HepG2 (cell line): ENCODE data around the gene SOCS1. TPM values are rescaled to one million over a fixed set of nuclear protein-coding genes. Genes with fewer than 3 reads are reported as not detected.

Experiments
- ELF1 ChIP-seq: sonication (generic); formaldehyde crosslinking; IDR thresholded peaks from 2 replicates; pipeline ENCODE4 v1.4.0; 2020; ENCODE audit warnings: missing genetic modification reagents
- FOXJ3 ChIP-seq: sonication (generic); formaldehyde crosslinking; IDR thresholded peaks from 2 replicates; pipeline ENCODE4 v1.4.0; 2020; ENCODE audit warnings: missing genetic modification reagents, mild to moderate bottlenecking, borderline replicate concordance
- HOXA7 ChIP-seq: sonication (generic); formaldehyde crosslinking; IDR thresholded peaks from 2 replicates; pipeline ENCODE4 v1.8.1; 2022; ENCODE audit warnings: mild to moderate bottlenecking, missing genetic modification reagents, moderate library complexity
- IKZF4 ChIP-seq: sonication (generic); formaldehyde crosslinking; IDR thresholded peaks from 2 replicates; pipeline ENCODE4 v1.5.1; 2020; ENCODE audit warnings: borderline replicate concordance, mild to moderate bottlenecking, low read depth, missing genetic modification reagents; ENCODE audit errors: not compliant biosample characterization
- KLF9 ChIP-seq: IDR thresholded peaks from 2 replicates; pipeline ENCODE4 v1.6.1; 2016; ENCODE audit warnings: low read depth
- MXI1 ChIP-seq: IDR thresholded peaks from 3 replicates; pipeline ENCODE4 v1.6.1; 2012; ENCODE audit warnings: low read depth, low read length, inconsistent platforms, borderline replicate concordance
- PHF20 ChIP-seq: sonication (generic); formaldehyde crosslinking; IDR thresholded peaks from 2 replicates; pipeline ENCODE4 v1.5.0; 2020; ENCODE audit warnings: mild to moderate bottlenecking, missing genetic modification reagents
- POLR2AphosphoS2 ChIP-seq: IDR thresholded peaks from 2 replicates; pipeline ENCODE4 v1.6.1; 2011; ENCODE audit warnings: low read depth, low read length, improper control_type of control experiment
- RBM22 ChIP-seq: fragments of 200-400 bp; formaldehyde crosslinking; optimal IDR thresholded peaks from 2 replicates; pipeline ENCODE3; 2017; ENCODE audit warnings: mild to moderate bottlenecking, low read length, moderate library complexity
- ZBTB7B ChIP-seq: sonication (generic); formaldehyde crosslinking; IDR thresholded peaks from 2 replicates; pipeline ENCODE4 v1.4.0; 2020; ENCODE audit warnings: missing genetic modification reagents
- ZKSCAN5 ChIP-seq: sonication (generic); formaldehyde crosslinking; IDR thresholded peaks from 2 replicates; pipeline ENCODE4 v1.5.1; 2020; ENCODE audit warnings: mild to moderate bottlenecking, missing genetic modification reagents
- ZNF224 ChIP-seq: sonication (generic); formaldehyde crosslinking; IDR thresholded peaks from 2 replicates; pipeline ENCODE4 v1.5.0; 2020; ENCODE audit warnings: mild to moderate bottlenecking, missing genetic modification reagents
- ZNF430 ChIP-seq: sonication (generic); formaldehyde crosslinking; IDR thresholded peaks from 2 replicates; pipeline ENCODE4 v1.9.0; 2021; ENCODE audit warnings: mild to moderate bottlenecking, missing genetic modification reagents
- ZNF776 ChIP-seq: sonication (generic); formaldehyde crosslinking; IDR thresholded peaks from 2 replicates; pipeline ENCODE4 v1.4.0; 2020; ENCODE audit warnings: mild to moderate bottlenecking, missing genetic modification reagents
- ZNF788 ChIP-seq: sonication (generic); formaldehyde crosslinking; IDR thresholded peaks from 2 replicates; pipeline ENCODE4 v1.5.0; 2020; ENCODE audit warnings: mild to moderate bottlenecking, missing genetic modification reagents, borderline replicate concordance
- ZNF83 ChIP-seq: sonication (generic); formaldehyde crosslinking; IDR thresholded peaks from 2 replicates; pipeline ENCODE4 v1.4.0; 2020; ENCODE audit warnings: missing genetic modification reagents, mild to moderate bottlenecking, borderline replicate concordance
- polyA plus RNA-seq, 8 experiments: library from polyadenylated mRNA; depleted of rRNA in 3 of 8; stranded (reverse) in 7 of 8; unstranded in 1 of 8; fragments of >200 nt; fragmentation: Illumina TruSeq in 4 of 8; extraction: Trizol in 4 of 8; gene quantifications; 2 replicates each; pipeline versions ENCODE4 v1.2.1 to v1.2.3, GENCODE V29; 2011 to 2016; ENCODE audit warnings: low read depth in 4 of 8, missing spikeins in 1 of 8, mixed read lengths in 1 of 8; ENCODE audit not compliant: insufficient read depth in 1 of 8
- total RNA-seq, 5 experiments: library from RNA; depleted of rRNA; stranded (reverse); fragments of >200 nt; fragmentation: Illumina TruSeq; extraction: Trizol; gene quantifications; 2 replicates each; pipeline ENCODE4 v1.2.3, GENCODE V29; 2016; ENCODE audit warnings: low read depth in 1 of 5
- TF ChIP-seq, protein P1 (sequence below): sonication (generic); formaldehyde crosslinking; IDR thresholded peaks from 2 replicates; pipeline ENCODE4 v1.4.0; 2020; ENCODE audit warnings: missing genetic modification reagents
- TF ChIP-seq, protein P2 (sequence below): IDR thresholded peaks from 2 replicates; pipeline ENCODE4 v1.6.1; 2016; ENCODE audit warnings: missing genetic modification reagents, missing compliant biosample characterization
- TF ChIP-seq, protein P3 (sequence below): fragments of 450-650 bp; IDR thresholded peaks from 2 replicates; pipeline ENCODE4 v1.6.1; 2016
- TF ChIP-seq, protein P4 (sequence below): sonication (generic); formaldehyde crosslinking; IDR thresholded peaks from 2 replicates; pipeline ENCODE4 v1.4.0; 2020; ENCODE audit warnings: missing genetic modification reagents

Gene SOCS1
- total and polyA plus RNA-seq, 2 of the 13 experiments (the other 11 are each of a cell fraction or from before 2014, with no cell fraction given) = 5.3 to 6.3 TPM

DNA sequence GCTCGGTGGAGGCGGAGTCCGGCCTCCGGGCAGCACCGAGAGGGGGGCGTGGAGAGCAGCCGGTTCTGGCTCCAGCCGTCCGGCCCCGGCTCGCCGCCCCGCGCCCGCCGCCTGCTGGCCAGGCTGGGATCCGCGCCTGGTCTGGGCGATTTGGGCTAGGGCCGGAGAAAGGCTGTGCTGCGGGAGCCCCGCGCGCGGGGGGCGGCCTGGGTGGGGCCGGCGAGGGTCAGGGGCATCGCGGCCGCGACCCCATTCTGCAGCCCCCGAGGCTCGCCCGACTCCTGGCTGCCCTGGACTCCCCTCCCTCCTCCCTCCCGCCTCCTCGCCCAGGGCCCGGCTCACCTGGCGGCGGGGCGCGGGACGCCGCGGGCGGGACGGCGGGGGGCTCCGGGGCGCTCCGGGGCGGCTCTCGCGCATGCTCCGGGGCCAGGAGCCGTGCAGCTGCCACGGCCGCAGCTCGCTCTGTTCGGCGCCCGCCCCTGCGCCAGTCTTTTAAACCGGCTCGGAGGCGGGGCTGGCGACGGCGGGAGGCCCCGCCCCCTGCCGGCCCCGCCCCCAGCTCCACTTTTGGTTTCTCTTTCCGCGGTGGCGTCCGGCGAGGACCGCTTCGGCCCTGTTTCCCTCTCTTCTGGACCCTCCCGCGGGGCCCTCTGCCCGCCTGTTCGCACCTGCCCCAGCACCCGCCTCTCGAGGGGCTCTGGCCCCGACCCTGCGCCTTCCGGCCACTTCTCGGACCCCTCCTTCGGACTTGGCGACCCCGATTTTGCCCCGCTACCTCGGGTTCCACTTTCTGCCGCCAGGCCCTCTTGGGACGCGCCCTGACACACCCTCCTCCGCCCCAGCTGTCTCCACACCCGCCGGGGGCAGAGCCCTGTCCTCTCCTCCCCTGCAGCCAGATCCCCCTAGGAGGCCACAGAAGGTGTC is at the start of gene SOCS1 (continued):
- 0 out of 2 replicates have a peak, but pooled peaks have one; percentile 22 for TF ChIP-seq HOXA7 (CRISPR knock-in tag)
- no peak; the same call in 1 of the 2 replicates for TF ChIP-seq ELF1 (CRISPR knock-in tag)
- TF ChIP-seq RBM22 = peak; percentile 69
- peak; percentile 71 for TF ChIP-seq ZBTB7B (CRISPR knock-in tag)
- TF ChIP-seq, protein P1, sequence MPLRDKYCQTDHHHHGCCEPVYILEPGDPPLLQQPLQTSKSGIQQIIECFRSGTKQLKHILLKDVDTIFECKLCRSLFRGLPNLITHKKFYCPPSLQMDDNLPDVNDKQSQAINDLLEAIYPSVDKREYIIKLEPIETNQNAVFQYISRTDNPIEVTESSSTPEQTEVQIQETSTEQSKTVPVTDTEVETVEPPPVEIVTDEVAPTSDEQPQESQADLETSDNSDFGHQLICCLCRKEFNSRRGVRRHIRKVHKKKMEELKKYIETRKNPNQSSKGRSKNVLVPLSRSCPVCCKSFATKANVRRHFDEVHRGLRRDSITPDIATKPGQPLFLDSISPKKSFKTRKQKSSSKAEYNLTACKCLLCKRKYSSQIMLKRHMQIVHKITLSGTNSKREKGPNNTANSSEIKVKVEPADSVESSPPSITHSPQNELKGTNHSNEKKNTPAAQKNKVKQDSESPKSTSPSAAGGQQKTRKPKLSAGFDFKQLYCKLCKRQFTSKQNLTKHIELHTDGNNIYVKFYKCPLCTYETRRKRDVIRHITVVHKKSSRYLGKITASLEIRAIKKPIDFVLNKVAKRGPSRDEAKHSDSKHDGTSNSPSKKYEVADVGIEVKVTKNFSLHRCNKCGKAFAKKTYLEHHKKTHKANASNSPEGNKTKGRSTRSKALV = peak; percentile 51; the same call in 1 of the 2 replicates
- TF ChIP-seq ZNF224 (CRISPR knock-in tag) = no peak
- TF ChIP-seq ZNF83 (CRISPR knock-in tag) = no peak; the same call in none of the 2 replicates
- peak; percentile 41; the same call in 1 of the 2 replicates for TF ChIP-seq ZNF776 (CRISPR knock-in tag)
- TF ChIP-seq ZKSCAN5 (CRISPR knock-in tag) = peak; percentile 9; the same call in 1 of the 2 replicates
- peak; percentile 87; the same call in 2 of the 3 replicates for TF ChIP-seq MXI1
- TF ChIP-seq IKZF4 = peak; percentile 68
- TF ChIP-seq, protein P2, sequence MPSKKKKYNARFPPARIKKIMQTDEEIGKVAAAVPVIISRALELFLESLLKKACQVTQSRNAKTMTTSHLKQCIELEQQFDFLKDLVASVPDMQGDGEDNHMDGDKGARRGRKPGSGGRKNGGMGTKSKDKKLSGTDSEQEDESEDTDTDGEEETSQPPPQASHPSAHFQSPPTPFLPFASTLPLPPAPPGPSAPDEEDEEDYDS = peak; percentile 98
- TF ChIP-seq, protein P3, sequence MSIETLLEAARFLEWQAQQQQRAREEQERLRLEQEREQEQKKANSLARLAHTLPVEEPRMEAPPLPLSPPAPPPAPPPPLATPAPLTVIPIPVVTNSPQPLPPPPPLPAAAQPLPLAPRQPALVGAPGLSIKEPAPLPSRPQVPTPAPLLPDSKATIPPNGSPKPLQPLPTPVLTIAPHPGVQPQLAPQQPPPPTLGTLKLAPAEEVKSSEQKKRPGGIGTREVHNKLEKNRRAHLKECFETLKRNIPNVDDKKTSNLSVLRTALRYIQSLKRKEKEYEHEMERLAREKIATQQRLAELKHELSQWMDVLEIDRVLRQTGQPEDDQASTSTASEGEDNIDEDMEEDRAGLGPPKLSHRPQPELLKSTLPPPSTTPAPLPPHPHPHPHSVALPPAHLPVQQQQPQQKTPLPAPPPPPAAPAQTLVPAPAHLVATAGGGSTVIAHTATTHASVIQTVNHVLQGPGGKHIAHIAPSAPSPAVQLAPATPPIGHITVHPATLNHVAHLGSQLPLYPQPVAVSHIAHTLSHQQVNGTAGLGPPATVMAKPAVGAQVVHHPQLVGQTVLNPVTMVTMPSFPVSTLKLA = peak; percentile 21; the same call in 1 of the 2 replicates
- peak; percentile 64 for TF ChIP-seq PHF20 (CRISPR knock-in tag)
- peak; percentile 61 for TF ChIP-seq ZNF788 (CRISPR knock-in tag)
- peak; percentile 73; the same call in 1 of the 2 replicates for TF ChIP-seq POLR2AphosphoS2
- TF ChIP-seq, protein P4, sequence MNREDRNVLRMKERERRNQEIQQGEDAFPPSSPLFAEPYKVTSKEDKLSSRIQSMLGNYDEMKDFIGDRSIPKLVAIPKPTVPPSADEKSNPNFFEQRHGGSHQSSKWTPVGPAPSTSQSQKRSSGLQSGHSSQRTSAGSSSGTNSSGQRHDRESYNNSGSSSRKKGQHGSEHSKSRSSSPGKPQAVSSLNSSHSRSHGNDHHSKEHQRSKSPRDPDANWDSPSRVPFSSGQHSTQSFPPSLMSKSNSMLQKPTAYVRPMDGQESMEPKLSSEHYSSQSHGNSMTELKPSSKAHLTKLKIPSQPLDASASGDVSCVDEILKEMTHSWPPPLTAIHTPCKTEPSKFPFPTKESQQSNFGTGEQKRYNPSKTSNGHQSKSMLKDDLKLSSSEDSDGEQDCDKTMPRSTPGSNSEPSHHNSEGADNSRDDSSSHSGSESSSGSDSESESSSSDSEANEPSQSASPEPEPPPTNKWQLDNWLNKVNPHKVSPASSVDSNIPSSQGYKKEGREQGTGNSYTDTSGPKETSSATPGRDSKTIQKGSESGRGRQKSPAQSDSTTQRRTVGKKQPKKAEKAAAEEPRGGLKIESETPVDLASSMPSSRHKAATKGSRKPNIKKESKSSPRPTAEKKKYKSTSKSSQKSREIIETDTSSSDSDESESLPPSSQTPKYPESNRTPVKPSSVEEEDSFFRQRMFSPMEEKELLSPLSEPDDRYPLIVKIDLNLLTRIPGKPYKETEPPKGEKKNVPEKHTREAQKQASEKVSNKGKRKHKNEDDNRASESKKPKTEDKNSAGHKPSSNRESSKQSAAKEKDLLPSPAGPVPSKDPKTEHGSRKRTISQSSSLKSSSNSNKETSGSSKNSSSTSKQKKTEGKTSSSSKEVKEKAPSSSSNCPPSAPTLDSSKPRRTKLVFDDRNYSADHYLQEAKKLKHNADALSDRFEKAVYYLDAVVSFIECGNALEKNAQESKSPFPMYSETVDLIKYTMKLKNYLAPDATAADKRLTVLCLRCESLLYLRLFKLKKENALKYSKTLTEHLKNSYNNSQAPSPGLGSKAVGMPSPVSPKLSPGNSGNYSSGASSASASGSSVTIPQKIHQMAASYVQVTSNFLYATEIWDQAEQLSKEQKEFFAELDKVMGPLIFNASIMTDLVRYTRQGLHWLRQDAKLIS (CRISPR knock-in tag) = 0 out of 2 replicates have a peak, but pooled peaks have one; percentile 68
- TF ChIP-seq ZNF430 (CRISPR knock-in tag) = peak; percentile 93
- peak; percentile 61 for TF ChIP-seq FOXJ3 (CRISPR knock-in tag)
- peak; percentile 89 for TF ChIP-seq KLF9 (CRISPR knock-in tag)
